ENCODE measurements around the gene YJEFN3. TPM values are rescaled to one million over a fixed set of nuclear protein-coding genes. Genes with fewer than 3 reads are reported as not detected.

YJEFN3 gene
- total RNA-seq, 1 donor from 2014 or later, result 2.6 TPM

GRCh38 chr19:19538061-19538784, 9.5 kb downstream of the YJEFN3 start, which contains the start of gene CILP2:
Gene CILP2, plus strand, starts transcription at chr19:19538265. Its CDS starts 85 bp downstream, at chr19:19538350.
- H3F3A ChIP-seq (ENCODE audit: low read depth), result peaks cover 13% of the 10 kb centered on the region
- no peak within 1 kb of the TSS for H3K27ac ChIP-seq
- H2AFZ ChIP-seq (replicated peaks), result no peak within 1 kb of the TSS
- no peaks in the 10 kb centered on the region for H3K36me3 ChIP-seq
- Mint-ChIP-seq H3K9me3 (no peaks in the 10 kb centered on the region), H3K4me1 (peaks cover 12% of the 10 kb centered on the region), H3K27ac (no peak within 1 kb of the TSS), H3K27me3 (ENCODE audit: insufficient read depth, low read depth) (peaks cover 13% of the 10 kb centered on the region), H3K36me3 (peaks cover 2% of the 10 kb centered on the region), H3K4me3 (peak within 1 kb of the TSS; percentile 79)
- peaks cover 48% of the 10 kb centered on the region for H3K27me3 ChIP-seq
- TF ChIP-seq EZH2 (IDR thresholded peaks at IDR 0.05) (peak; percentile 50), CTCF (IDR thresholded peaks at IDR 0.05) (no peak), EZH2phosphoT487 (IDR thresholded peaks at IDR 0.05) (peak; percentile 24)
- no peaks in the 10 kb centered on the region for H3K79me2 ChIP-seq (ENCODE audit: low read depth)
- peak within 1 kb of the TSS; percentile 56 for H3K4me3 ChIP-seq
- H3K4me2 ChIP-seq, result peak within 1 kb of the TSS; percentile 79
- no peak within 1 kb of the TSS for H3K9ac ChIP-seq
- peak; percentile 86 for DNase-seq (ENCODE audit: low spot score)
- no peaks in the 10 kb centered on the region for H3K9me3 ChIP-seq (ENCODE audit: low read depth)
- peaks cover 7% of the 10 kb centered on the region for H4K20me1 ChIP-seq (ENCODE audit: low read depth)
- H3K4me1 ChIP-seq, result no peaks in the 10 kb centered on the region

- peak overlapping the region; percentile 56 for H3K4me3 ChIP-seq
- no peaks in the 10 kb centered on the region for H3K79me2 ChIP-seq (ENCODE audit: low read depth)
- H3K27ac Mint-ChIP-seq, result no peak overlapping the region
- peaks cover 2% of the 10 kb centered on the region for H3K36me3 Mint-ChIP-seq
- no peaks in the 10 kb centered on the region for H3K9me3 ChIP-seq (ENCODE audit: low read depth)
- TF ChIP-seq EZH2 (IDR thresholded peaks at IDR 0.05) (no peak), EZH2phosphoT487 (IDR thresholded peaks at IDR 0.05) (no peak), CTCF (IDR thresholded peaks at IDR 0.05) (no peak)
- H3K27me3 Mint-ChIP-seq (ENCODE audit: insufficient read depth, low read depth), result peaks cover 14% of the 10 kb centered on the region
- H3K4me2 ChIP-seq, result peak overlapping the region; percentile 79
- H3K4me1 Mint-ChIP-seq, result peaks cover 12% of the 10 kb centered on the region
- no peaks in the 10 kb centered on the region for H3K4me1 ChIP-seq
- H3K27me3 ChIP-seq, result peaks cover 48% of the 10 kb centered on the region
- no peak overlapping the region for H2AFZ ChIP-seq (replicated peaks)
- no peaks in the 10 kb centered on the region for H3K9me3 Mint-ChIP-seq
- peak overlapping the region; percentile 79 for H3K4me3 Mint-ChIP-seq
- no peak overlapping the region for H3K27ac ChIP-seq
- H4K20me1 ChIP-seq (ENCODE audit: low read depth), result peaks cover 4% of the 10 kb centered on the region
- no peak for DNase-seq (ENCODE audit: low spot score)
- H3K36me3 ChIP-seq, result no peaks in the 10 kb centered on the region
- peaks cover 9% of the 10 kb centered on the region for H3F3A ChIP-seq (ENCODE audit: low read depth)
- H3K9ac ChIP-seq, result no peak overlapping the region
Observed at GRCh38 chr19:19538785-19539166, 10.1 kb downstream of the YJEFN3 start.

GRCh38 chr19:19539698-19540063, 11.0 kb downstream of the YJEFN3 start:
- H3K27me3 Mint-ChIP-seq (ENCODE audit: insufficient read depth, low read depth), result peaks cover 13% of the 10 kb centered on the region
- Histone ChIP-seq H3F3A (ENCODE audit: low read depth) (peaks cover 3% of the 10 kb centered on the region), H3K4me2 (no peak overlapping the region), H3K4me1 (no peaks in the 10 kb centered on the region), H3K9me3 (ENCODE audit: low read depth) (no peaks in the 10 kb centered on the region), H4K20me1 (ENCODE audit: low read depth) (no peaks in the 10 kb centered on the region), H2AFZ (replicated peaks) (no peak overlapping the region), H3K79me2 (ENCODE audit: low read depth) (no peaks in the 10 kb centered on the region), H3K4me3 (no peak overlapping the region), H3K27me3 (peaks cover 48% of the 10 kb centered on the region), H3K36me3 (no peaks in the 10 kb centered on the region), H3K9ac (no peak overlapping the region), H3K27ac (no peak overlapping the region)
- DNase-seq (ENCODE audit: low spot score), result no peak
- no peak overlapping the region for H3K4me3 Mint-ChIP-seq
- no peak overlapping the region for H3K27ac Mint-ChIP-seq
- peaks cover 12% of the 10 kb centered on the region for H3K4me1 Mint-ChIP-seq
- TF ChIP-seq EZH2 (IDR thresholded peaks at IDR 0.05) (no peak), CTCF (IDR thresholded peaks at IDR 0.05) (no peak), EZH2phosphoT487 (IDR thresholded peaks at IDR 0.05) (no peak)
- no peaks in the 10 kb centered on the region for H3K9me3 Mint-ChIP-seq
- peaks cover 2% of the 10 kb centered on the region for H3K36me3 Mint-ChIP-seq
